NT2/D1 (cell line): ENCODE measurements around the gene PAX2.

Experiments
- DNase-seq: peaks from one replicate; pipeline ENCODE4 v3.0.0-alpha.2; 2011; ENCODE audit warnings: low read depth, low spot score
- H3K27me3 ChIP-seq: 2 replicates; pipeline ENCODE4 v1.6.0; 2011; ENCODE audit warnings: mild to moderate bottlenecking; ENCODE audit not compliant: insufficient read length, insufficient read depth
- H3K36me3 ChIP-seq: 2 replicates; pipeline ENCODE4 v1.6.1; 2011; ENCODE audit warnings: mild to moderate bottlenecking, low read length, mixed read lengths; ENCODE audit not compliant: insufficient read depth, insufficient read length
- H3K4me1 ChIP-seq: 2 replicates; pipeline ENCODE4 v1.5.1; 2011; ENCODE audit not compliant: insufficient read depth, insufficient read length
- H3K4me3 ChIP-seq: 2 replicates; pipeline ENCODE4 v1.5.1; 2011; ENCODE audit warnings: low read depth; ENCODE audit not compliant: insufficient read length
- H3K9ac ChIP-seq: 2 replicates; pipeline ENCODE4 v1.6.0; 2011; ENCODE audit warnings: low read depth; ENCODE audit not compliant: insufficient read length
- H3K9me3 ChIP-seq: 2 replicates; pipeline ENCODE4 v1.5.1; 2011; ENCODE audit warnings: mild to moderate bottlenecking, low read length; ENCODE audit not compliant: insufficient read depth
- SUZ12 ChIP-seq: IDR thresholded peaks from 2 replicates; pipeline ENCODE4 v1.6.1; 2011; ENCODE audit not compliant: insufficient read length, insufficient read depth; ENCODE audit errors: extremely low read depth
- YY1 ChIP-seq: IDR thresholded peaks from 2 replicates; pipeline ENCODE4 v1.6.1; 2011; ENCODE audit not compliant: insufficient read length, insufficient read depth
- ZNF274 ChIP-seq: IDR thresholded peaks from 2 replicates; pipeline ENCODE4 v1.6.1; 2011; ENCODE audit warnings: mild to moderate bottlenecking, low read depth, low read length

Gene PAX2

GRCh38 chr10:100737355-100738054 is 7.9 kb upstream of the PAX2 start:
- H3K9me3 ChIP-seq = no peaks in the 10 kb centered on the region
- no peak overlapping the region for H3K9ac ChIP-seq
- H3K27me3 ChIP-seq = peaks cover 100% of the 10 kb centered on the region
- peaks cover 4% of the 10 kb centered on the region for H3K4me1 ChIP-seq
- no peaks in the 10 kb centered on the region for H3K36me3 ChIP-seq
- no peak for TF ChIP-seq YY1
- no peak for TF ChIP-seq ZNF274
- TF ChIP-seq SUZ12 = no peak
- DNase-seq = no peak
- peak overlapping the region; percentile 21 for H3K4me3 ChIP-seq

- no peak for DNase-seq
- no peaks in the 10 kb centered on the region for H3K36me3 ChIP-seq
- TF ChIP-seq SUZ12 (peak; percentile 70), YY1 (no peak), ZNF274 (no peak)
- H3K9ac ChIP-seq = no peak overlapping the region
- peaks cover 100% of the 10 kb centered on the region for H3K27me3 ChIP-seq
- H3K4me1 ChIP-seq = peaks cover 4% of the 10 kb centered on the region
- no peaks in the 10 kb centered on the region for H3K9me3 ChIP-seq
- peak overlapping the region; percentile 21 for H3K4me3 ChIP-seq
Measured at GRCh38 chr10:100738055-100738827, 7.1 kb upstream of the PAX2 start.

GRCh38 chr10:100739517-100740368 is 5.6 kb upstream of the PAX2 start:
- DNase-seq = no peak
- no peak for TF ChIP-seq YY1
- TF ChIP-seq ZNF274 = no peak
- no peak for TF ChIP-seq SUZ12
- Histone ChIP-seq H3K36me3 (no peaks in the 10 kb centered on the region), H3K9ac (peak overlapping the region; percentile 10), H3K4me3 (no peak overlapping the region), H3K27me3 (peaks cover 100% of the 10 kb centered on the region), H3K9me3 (no peaks in the 10 kb centered on the region), H3K4me1 (peaks cover 8% of the 10 kb centered on the region)

- peaks cover 91% of the 10 kb centered on the region for H3K27me3 ChIP-seq
- no peak overlapping the region for H3K4me3 ChIP-seq
- peaks cover 9% of the 10 kb centered on the region for H3K4me1 ChIP-seq
- H3K9ac ChIP-seq = no peak overlapping the region
- no peak for TF ChIP-seq YY1
- no peaks in the 10 kb centered on the region for H3K36me3 ChIP-seq
- no peak for DNase-seq
- no peaks in the 10 kb centered on the region for H3K9me3 ChIP-seq
Measured at GRCh38 chr10:100740476-100741377, 4.7 kb upstream of the PAX2 start.

GRCh38 chr10:100741378-100742075 is 3.9 kb upstream of the PAX2 start:
- Histone ChIP-seq H3K4me1 (peaks cover 9% of the 10 kb centered on the region), H3K9me3 (no peaks in the 10 kb centered on the region), H3K4me3 (peak overlapping the region; percentile 2), H3K9ac (peak overlapping the region; percentile 21), H3K27me3 (peaks cover 91% of the 10 kb centered on the region), H3K36me3 (no peaks in the 10 kb centered on the region)
- DNase-seq = no peak
- TF ChIP-seq SUZ12 = no peak
- no peak for TF ChIP-seq ZNF274
- TF ChIP-seq YY1 = no peak

GRCh38 chr10:100742076-100742771 is 3.2 kb upstream of the PAX2 start:
- H3K27me3 ChIP-seq = peaks cover 91% of the 10 kb centered on the region
- peak overlapping the region; percentile 21 for H3K9ac ChIP-seq
- peak; percentile 14 for TF ChIP-seq SUZ12
- no peak for TF ChIP-seq YY1
- no peak for DNase-seq
- H3K9me3 ChIP-seq = no peaks in the 10 kb centered on the region
- no peaks in the 10 kb centered on the region for H3K36me3 ChIP-seq
- peak overlapping the region; percentile 2 for H3K4me3 ChIP-seq
- H3K4me1 ChIP-seq = peaks cover 14% of the 10 kb centered on the region
